Breast epithelium (tissue), 4 donors: ENCODE results near the gene CBARP. TPM values are rescaled to one million over a fixed set of nuclear protein-coding genes. Genes with fewer than 3 reads are reported as not detected.

Experiments
- DNase-seq, 2 donors: peaks; one replicate each; pipeline ENCODE4 v3.0.0-alpha.2; 2019; ENCODE audit warnings: low spot score in 2 of 2
- H3K27ac ChIP-seq, 2 donors: fragments of 200-600 bp; sonication (generic) in 1 of 2; one replicate each; pipeline ENCODE4 v1.5.1; 2016 to 2019; ENCODE audit warnings: mild to moderate bottlenecking in 1 of 2
- H3K27me3 ChIP-seq, 2 donors: fragments of 200-600 bp; sonication (generic) in 1 of 2; one replicate each; pipeline versions ENCODE4 v1.5.1 to v1.6.0; 2017 to 2019; ENCODE audit warnings: control low read depth in 1 of 2, mild to moderate bottlenecking in 1 of 2
- H3K36me3 ChIP-seq: fragments of 200-600 bp; one replicate; pipeline ENCODE4 v1.5.1; 2019
- H3K4me1 ChIP-seq, 2 donors: fragments of 200-600 bp; sonication (generic); one replicate each; pipeline ENCODE4 v1.5.1; 2016 to 2019; ENCODE audit warnings: control low read depth in 1 of 2
- H3K4me3 ChIP-seq, 3 donors: fragments of 200-600 bp; sonication (generic); 1 replicate in 2 of 3; 2 replicates in 1 of 3; pipeline ENCODE4 v1.5.1; 2016 to 2019; ENCODE audit warnings: mild to moderate bottlenecking in 3 of 3, moderate library complexity in 2 of 3
- H3K9me3 ChIP-seq, 2 donors: fragments of 200-600 bp; sonication (generic) in 1 of 2; one replicate each; pipeline ENCODE4 v1.5.1; 2016 to 2019; ENCODE audit warnings: control low read depth in 1 of 2
- POLR2A ChIP-seq: fragments of 450-650 bp; IDR thresholded peaks from one replicate; pipeline ENCODE4 v1.6.1; 2016; ENCODE audit warnings: antibody characterized with exemption, mild to moderate bottlenecking, moderate library complexity
- POLR2AphosphoS5 ChIP-seq, 3 donors: sonication (generic); formaldehyde crosslinking; IDR thresholded peaks; one replicate each; pipeline ENCODE4 v1.6.1; 2017; ENCODE audit warnings: antibody characterized with exemption in 3 of 3
- intact Hi-C: fragments of 100-400 bp; cut with DNase I; formaldehyde crosslinking; loops from one replicate; pipeline ENCODE4 v1.15.1; 2023; ENCODE audit warnings: low total_unique reads
- total RNA-seq, 3 donors: library from RNA; depleted of rRNA; stranded (reverse); fragments of >200 nt; gene quantifications; one replicate each; pipeline ENCODE4 v1.1.0, GENCODE V29; 2016
- TF ChIP-seq, protein P1 (sequence below), 3 donors: fragments of 450-650 bp; IDR thresholded peaks; one replicate each; pipeline ENCODE4 v1.5.1; 2016 to 2017; ENCODE audit warnings: antibody characterized with exemption in 3 of 3, mild to moderate bottlenecking in 3 of 3, moderate library complexity in 3 of 3

CBARP gene
- total RNA-seq, 3 donors from 2014 or later, result 0.98 to 4.8 TPM; not detected in 1

- no peaks in the 10 kb centered on the region for H3K4me1 ChIP-seq
- H3K27me3 ChIP-seq, result no peaks in the 10 kb centered on the region
- H3K36me3 ChIP-seq, result peaks cover 9% of the 10 kb centered on the region
- no peak for DNase-seq
- H3K4me3 ChIP-seq, result no peak overlapping the region
- TF ChIP-seq, protein P1, sequence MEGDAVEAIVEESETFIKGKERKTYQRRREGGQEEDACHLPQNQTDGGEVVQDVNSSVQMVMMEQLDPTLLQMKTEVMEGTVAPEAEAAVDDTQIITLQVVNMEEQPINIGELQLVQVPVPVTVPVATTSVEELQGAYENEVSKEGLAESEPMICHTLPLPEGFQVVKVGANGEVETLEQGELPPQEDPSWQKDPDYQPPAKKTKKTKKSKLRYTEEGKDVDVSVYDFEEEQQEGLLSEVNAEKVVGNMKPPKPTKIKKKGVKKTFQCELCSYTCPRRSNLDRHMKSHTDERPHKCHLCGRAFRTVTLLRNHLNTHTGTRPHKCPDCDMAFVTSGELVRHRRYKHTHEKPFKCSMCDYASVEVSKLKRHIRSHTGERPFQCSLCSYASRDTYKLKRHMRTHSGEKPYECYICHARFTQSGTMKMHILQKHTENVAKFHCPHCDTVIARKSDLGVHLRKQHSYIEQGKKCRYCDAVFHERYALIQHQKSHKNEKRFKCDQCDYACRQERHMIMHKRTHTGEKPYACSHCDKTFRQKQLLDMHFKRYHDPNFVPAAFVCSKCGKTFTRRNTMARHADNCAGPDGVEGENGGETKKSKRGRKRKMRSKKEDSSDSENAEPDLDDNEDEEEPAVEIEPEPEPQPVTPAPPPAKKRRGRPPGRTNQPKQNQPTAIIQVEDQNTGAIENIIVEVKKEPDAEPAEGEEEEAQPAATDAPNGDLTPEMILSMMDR (IDR thresholded peaks at IDR 0.05), result no peak
- TF ChIP-seq POLR2AphosphoS5 (IDR thresholded peaks at IDR 0.05), result no peak
- TF ChIP-seq POLR2A, result no peak
- intact Hi-C loops, result loop anchor here (10.0 kb wide), 1 partner anchor 214 kb away; no protein-coding TSS in a partner anchor
- H3K27ac ChIP-seq, result no peak overlapping the region
- no peaks in the 10 kb centered on the region for H3K9me3 ChIP-seq
Observed at GRCh38 chr19:1228161-1228957, 9.4 kb downstream of the CBARP start.

DNA sequence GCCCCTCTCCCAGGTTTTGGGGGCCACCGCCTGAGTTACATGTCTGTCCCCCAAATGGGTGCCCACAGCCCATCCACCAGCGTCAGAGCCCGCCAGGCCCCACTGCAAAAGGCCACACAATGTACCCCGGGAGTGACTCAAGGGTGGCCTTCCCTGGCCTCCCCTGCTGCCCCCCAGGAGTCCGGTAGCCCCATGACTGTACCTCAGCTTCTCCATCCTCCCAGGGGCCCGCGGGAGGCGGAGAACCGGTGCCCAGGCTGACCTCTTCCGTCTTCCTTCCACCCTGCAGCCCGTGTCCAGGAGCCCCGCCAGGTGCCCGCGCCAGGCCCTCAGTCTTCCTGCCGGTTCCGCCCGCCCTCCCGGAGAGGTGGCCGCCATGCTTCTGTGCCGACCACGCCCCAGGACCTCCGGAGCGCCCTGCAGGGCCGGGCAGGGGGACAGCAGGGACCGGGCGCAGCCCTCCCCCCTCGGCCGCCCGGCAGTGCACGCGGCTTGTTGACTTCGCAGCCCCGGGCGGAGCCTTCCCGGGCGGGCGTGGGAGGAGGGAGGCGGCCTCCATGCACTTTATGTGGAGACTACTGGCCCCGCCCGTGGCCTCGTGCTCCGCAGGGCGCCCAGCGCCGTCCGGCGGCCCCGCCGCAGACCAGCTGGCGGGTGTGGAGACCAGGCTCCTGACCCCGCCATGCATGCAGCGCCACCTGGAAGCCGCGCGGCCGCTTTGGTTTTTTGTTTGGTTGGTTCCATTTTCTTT, 10.3 kb downstream of the CBARP start:
- Histone ChIP-seq H3K4me1 (no peaks in the 10 kb centered on the region), H3K27me3 (no peaks in the 10 kb centered on the region), H3K9me3 (no peaks in the 10 kb centered on the region), H3K4me3 (no peak overlapping the region), H3K36me3 (peaks cover 9% of the 10 kb centered on the region), H3K27ac (peak overlapping the region in 1 of 2 donors; percentile 19)
- no peak for DNase-seq
- TF ChIP-seq POLR2A (no peak), POLR2AphosphoS5 (IDR thresholded peaks at IDR 0.05) (no peak)
- TF ChIP-seq, protein P1 (IDR thresholded peaks at IDR 0.05), result no peak
- intact Hi-C loops, result loop anchor here (10.0 kb wide), 1 partner anchor 213 kb away; no protein-coding TSS in a partner anchor

GRCh38 chr19:1226522-1227303, 11.1 kb downstream of the CBARP start:
- Histone ChIP-seq H3K36me3 (peaks cover 9% of the 10 kb centered on the region), H3K4me3 (no peak overlapping the region), H3K27ac (peak overlapping the region in 1 of 2 donors; percentile 19), H3K4me1 (no peaks in the 10 kb centered on the region), H3K9me3 (no peaks in the 10 kb centered on the region), H3K27me3 (no peaks in the 10 kb centered on the region)
- TF ChIP-seq POLR2AphosphoS5 (IDR thresholded peaks at IDR 0.05) (no peak), POLR2A (no peak)
- TF ChIP-seq, protein P1 (IDR thresholded peaks at IDR 0.05), result no peak
- intact Hi-C loops, result loop anchor here (10.0 kb wide), 1 partner anchor 212 kb away; no protein-coding TSS in a partner anchor
- DNase-seq, result no peak

- Histone ChIP-seq H3K4me1 (no peaks in the 10 kb centered on the region), H3K27me3 (no peaks in the 10 kb centered on the region), H3K9me3 (no peaks in the 10 kb centered on the region), H3K36me3 (peaks cover 9% of the 10 kb centered on the region), H3K4me3 (no peak overlapping the region), H3K27ac (no peak overlapping the region)
- no peak for DNase-seq
- TF ChIP-seq POLR2A, result no peak
- TF ChIP-seq, protein P1 (IDR thresholded peaks at IDR 0.05), result no peak
- no peak for TF ChIP-seq POLR2AphosphoS5 (IDR thresholded peaks at IDR 0.05)
- intact Hi-C loops, result loop anchor here (10.0 kb wide), 1 partner anchor 211 kb away; no protein-coding TSS in a partner anchor
Observed at GRCh38 chr19:1226227-1226518, 11.6 kb downstream of the CBARP start.
